Caco-2 (cell line): ENCODE results near the gene MDP1. TPM values are rescaled to one million over a fixed set of nuclear protein-coding genes. Genes with fewer than 3 reads are reported as not detected.

Source experiments
- BruUV-seq: library from RNA; stranded (reverse); fragments of 400-500 nt; replicated peaks from 2 replicates; lab custom pipeline; 2021; lab: Mats Ljungman, UMichigan
- CTCF ChIA-PET: fragments of 300-600 bp; sonication (Branson Sonifier 250); formaldehyde crosslinking; loops from one replicate; lab custom pipeline; 2022; ENCODE audit warnings: antibody characterized with exemption; lab: Charles Lee
- POLR2A ChIA-PET: fragments of 300-600 bp; sonication (Branson Sonifier 250); formaldehyde crosslinking; loops from one replicate; lab custom pipeline; 2022; ENCODE audit warnings: antibody characterized with exemption; lab: Charles Lee
- DNase-seq, 2 experiments: peaks; one replicate each; pipeline versions ENCODE4 v3.0.0 to v3.0.0-alpha.2; 2020 to 2022
- H3K27me3 ChIP-seq: replicated peaks from 2 replicates; pipeline ENCODE4 v1.6.0; 2011; ENCODE audit warnings: low read length; ENCODE audit not compliant: control insufficient read depth, insufficient read depth
- H3K36me3 ChIP-seq: 2 replicates; pipeline ENCODE4 v1.5.1; 2011; ENCODE audit warnings: low read length; ENCODE audit not compliant: control insufficient read depth, insufficient read depth
- H3K4me1 ChIP-seq: fragments of 250-450 bp; sonication (Bioruptor Pico); 2 replicates; pipeline ENCODE4 v1.5.1; 2020; ENCODE audit warnings: mild to moderate bottlenecking
- H3K4me3 ChIP-seq: 2 replicates; pipeline ENCODE4 v1.5.1; 2011; ENCODE audit warnings: low read depth, mild to moderate bottlenecking, control low read depth, low read length
- H3K9me3 ChIP-seq: fragments of 250-450 bp; sonication (Bioruptor Pico); 2 replicates; pipeline ENCODE4 v1.5.1; 2020; ENCODE audit warnings: mild to moderate bottlenecking, moderate library complexity
- H3K27ac Mint-ChIP-seq: one replicate; pipeline ENCODE4 v1.8.0; 2022; ENCODE audit warnings: mixed read lengths; ENCODE audit not compliant: unreplicated experiment
- H3K27me3 Mint-ChIP-seq: one replicate; pipeline ENCODE4 v1.8.0; 2022; ENCODE audit warnings: mixed read lengths; ENCODE audit not compliant: insufficient read depth, unreplicated experiment
- H3K36me3 Mint-ChIP-seq: one replicate; pipeline ENCODE4 v1.8.0; 2022; ENCODE audit warnings: mild to moderate bottlenecking, mixed read lengths; ENCODE audit not compliant: insufficient read depth, unreplicated experiment
- H3K4me1 Mint-ChIP-seq: one replicate; pipeline ENCODE4 v1.8.0; 2022; ENCODE audit warnings: low read depth, mixed read lengths; ENCODE audit not compliant: unreplicated experiment
- H3K4me3 Mint-ChIP-seq: one replicate; pipeline ENCODE4 v1.8.0; 2022; ENCODE audit warnings: mild to moderate bottlenecking, moderate library complexity, mixed read lengths; ENCODE audit not compliant: unreplicated experiment
- H3K9me3 Mint-ChIP-seq: one replicate; pipeline ENCODE4 v1.8.0; 2022; ENCODE audit warnings: mixed read lengths; ENCODE audit not compliant: unreplicated experiment
- CTCF ChIP-seq, 2 experiments: fragments of 200-600 bp in 1 of 2; IDR thresholded peaks; 1 replicate in 1 of 2; 2 replicates in 1 of 2; pipeline versions ENCODE4 v1.5.1 to v1.8.0; 2011 to 2022; ENCODE audit warnings: antibody characterized with exemption in 1 of 2, control low read depth in 1 of 2, inconsistent platforms in 1 of 2, low read depth in 1 of 2, low read length in 1 of 2, mild to moderate bottlenecking in 1 of 2, moderate library complexity in 1 of 2; ENCODE audit not compliant: insufficient read depth in 1 of 2, severe bottlenecking in 1 of 2, unreplicated experiment in 1 of 2
- intact Hi-C: fragments of 100-400 bp; cut with micrococcal nuclease; formaldehyde crosslinking; loops from one replicate; pipeline ENCODE4 v1.10.0; 2022; ENCODE audit not compliant: unreplicated experiment
- total RNA-seq: library from RNA; stranded (reverse); gene quantifications from 2 replicates; pipeline ENCODE4 v1.2.3, GENCODE V29; 2022

Gene MDP1
- total RNA-seq, 1 experiment from 2014 or later, result 20.5 TPM

GRCh38 chr14:24253936-24254335 lies 38.1 kb upstream of the MDP1 start:
- Histone ChIP-seq H3K4me1 (peaks cover 13% of the 10 kb centered on the region), H3K4me3 (no peak overlapping the region), H3K36me3 (no peaks in the 10 kb centered on the region; the same call in 1 of the 2 replicates), H3K27me3 (no peaks in the 10 kb centered on the region), H3K9me3 (no peaks in the 10 kb centered on the region)
- POLR2A ChIA-PET, result no interaction called here
- Mint-ChIP-seq H3K27me3 (no peaks in the 10 kb centered on the region), H3K9me3 (no peaks in the 10 kb centered on the region), H3K4me3 (no peak overlapping the region), H3K36me3 (no peaks in the 10 kb centered on the region), H3K4me1 (no peaks in the 10 kb centered on the region), H3K27ac (no peak overlapping the region)
- intact Hi-C loops, result no loop called here
- DNase-seq, result no peak
- CTCF ChIA-PET, result interaction anchor here (1.2 kb wide), 1 partner anchor 11 kb away, joined by 3 read pairs; the partner anchor contains the start of gene TINF2
- no peak for TF ChIP-seq CTCF (IDR thresholded peaks at IDR 0.05; ENCODE audit: insufficient read depth in 1 of 2, low read depth in 1 of 2, low read length in 1 of 2, severe bottlenecking in 1 of 2, unreplicated experiment in 1 of 2)
- BruUV-seq, result no TSS peak

GRCh38 chr14:24252289-24253124 lies 36.6 kb upstream of the MDP1 start:
- POLR2A ChIA-PET, result interaction anchor here (0.7 to 1.0 kb wide), 3 partner anchors 10 to 1075 kb away, joined by 3 to 6 read pairs (median 4); partner anchors contain the start of genes CHMP4A and TINF2
- BruUV-seq, result no TSS peak
- TF ChIP-seq CTCF (IDR thresholded peaks at IDR 0.05; ENCODE audit: insufficient read depth in 1 of 2, low read depth in 1 of 2, low read length in 1 of 2, severe bottlenecking in 1 of 2, unreplicated experiment in 1 of 2), result no peak
- Mint-ChIP-seq H3K27ac (no peak overlapping the region), H3K27me3 (no peaks in the 10 kb centered on the region), H3K36me3 (no peaks in the 10 kb centered on the region), H3K4me3 (no peak overlapping the region), H3K4me1 (no peaks in the 10 kb centered on the region), H3K9me3 (no peaks in the 10 kb centered on the region)
- Histone ChIP-seq H3K27me3 (no peaks in the 10 kb centered on the region), H3K4me3 (no peak overlapping the region), H3K9me3 (no peaks in the 10 kb centered on the region), H3K36me3 (no peaks in the 10 kb centered on the region; the same call in 1 of the 2 replicates), H3K4me1 (peaks cover 13% of the 10 kb centered on the region)
- peak; percentile 52 to 54 for DNase-seq
- CTCF ChIA-PET, result interaction anchor here (0.7 to 2.9 kb wide), 7 partner anchors 9 to 179 kb away, joined by 3 to 16 read pairs (median 6); partner anchors contain the start of genes CIDEB, RABGGTA and TINF2
- intact Hi-C loops, result no loop called here

GRCh38 chr14:24251880-24252288 lies 36.0 kb upstream of the MDP1 start:
- no peaks in the 10 kb centered on the region for H3K27me3 ChIP-seq
- POLR2A ChIA-PET, result no interaction called here
- H3K4me1 ChIP-seq, result peaks cover 13% of the 10 kb centered on the region
- Mint-ChIP-seq H3K4me3 (no peak overlapping the region), H3K9me3 (no peaks in the 10 kb centered on the region), H3K4me1 (no peaks in the 10 kb centered on the region), H3K27me3 (no peaks in the 10 kb centered on the region), H3K36me3 (no peaks in the 10 kb centered on the region), H3K27ac (no peak overlapping the region)
- BruUV-seq, result no TSS peak
- H3K4me3 ChIP-seq, result no peak overlapping the region
- CTCF ChIA-PET, result interaction anchor here (0.7 to 2.9 kb wide), 8 partner anchors 9 to 180 kb away, joined by 3 to 16 read pairs (median 5); partner anchors contain the start of genes CIDEB, DHRS1, NOP9 and RABGGTA
- no peak for TF ChIP-seq CTCF (IDR thresholded peaks at IDR 0.05; ENCODE audit: insufficient read depth in 1 of 2, low read depth in 1 of 2, low read length in 1 of 2, severe bottlenecking in 1 of 2, unreplicated experiment in 1 of 2)
- intact Hi-C loops, result no loop called here
- H3K36me3 ChIP-seq, result no peaks in the 10 kb centered on the region; the same call in 1 of the 2 replicates
- no peak for DNase-seq
- no peaks in the 10 kb centered on the region for H3K9me3 ChIP-seq
